HepG2 (cell line): ENCODE measurements around the gene UCHL3. TPM values are rescaled to one million over a fixed set of nuclear protein-coding genes. Genes with fewer than 3 reads are reported as not detected.

Experiments
- BCL6 ChIP-seq: IDR thresholded peaks from 2 replicates; pipeline ENCODE4 v1.6.1; 2016; ENCODE audit warnings: missing genetic modification reagents, missing compliant biosample characterization
- CEBPG ChIP-seq: IDR thresholded peaks from 2 replicates; pipeline ENCODE4 v1.6.1; 2016
- HNRNPL ChIP-seq: fragments of 200-400 bp; formaldehyde crosslinking; IDR thresholded peaks from 2 replicates; pipeline ENCODE4 v1.6.1; 2017; ENCODE audit warnings: mild to moderate bottlenecking, low read depth, low read length
- IRF2 ChIP-seq: IDR thresholded peaks from 2 replicates; pipeline ENCODE4 v1.6.1; 2018; ENCODE audit warnings: missing genetic modification reagents, missing compliant biosample characterization
- KMT2B ChIP-seq: IDR thresholded peaks from 2 replicates; pipeline ENCODE4 v1.6.1; 2016; ENCODE audit warnings: missing genetic modification reagents, missing compliant biosample characterization
- POGZ ChIP-seq: sonication (generic); formaldehyde crosslinking; IDR thresholded peaks from 2 replicates; pipeline ENCODE4 v1.4.0; 2020; ENCODE audit warnings: mild to moderate bottlenecking, missing genetic modification reagents
- POLR2A ChIP-seq, 2 experiments: IDR thresholded peaks; 2 replicates each; pipeline ENCODE4 v1.6.1; 2011; ENCODE audit warnings: low read depth in 2 of 2, low read length in 2 of 2, mild to moderate bottlenecking in 1 of 2, moderate library complexity in 1 of 2; ENCODE audit not compliant: insufficient read depth in 1 of 2
- PRPF4 ChIP-seq: fragments of 200-400 bp; formaldehyde crosslinking; IDR thresholded peaks from 2 replicates; pipeline ENCODE4 v1.6.1; 2016; ENCODE audit warnings: low read length, low read depth; ENCODE audit not compliant: poor library complexity, severe bottlenecking
- REPIN1 ChIP-seq: sonication (generic); formaldehyde crosslinking; IDR thresholded peaks from 2 replicates; pipeline ENCODE4 v1.8.0; 2022; ENCODE audit warnings: missing genetic modification reagents, low read depth, mild to moderate bottlenecking, borderline replicate concordance
- RFXAP ChIP-seq: sonication (generic); formaldehyde crosslinking; IDR thresholded peaks from 2 replicates; pipeline ENCODE4 v1.4.0; 2020; ENCODE audit warnings: missing genetic modification reagents, borderline replicate concordance
- RXRA ChIP-seq: sonication (generic); formaldehyde crosslinking; IDR thresholded peaks from 2 replicates; pipeline ENCODE4 v1.5.1; 2020; ENCODE audit warnings: missing genetic modification reagents
- SSRP1 ChIP-seq: IDR thresholded peaks from 2 replicates; pipeline ENCODE4 v1.6.1; 2016; ENCODE audit warnings: control low read depth
- TARDBP ChIP-seq: sonication (generic); formaldehyde crosslinking; IDR thresholded peaks from 2 replicates; pipeline ENCODE4 v1.8.0; 2022; ENCODE audit warnings: mild to moderate bottlenecking, missing genetic modification reagents
- TCF7L2 ChIP-seq: IDR thresholded peaks from 2 replicates; pipeline ENCODE4 v1.6.1; 2011; ENCODE audit warnings: mild to moderate bottlenecking, low read depth, low read length, moderate library complexity
- TOE1 ChIP-seq: sonication (generic); formaldehyde crosslinking; IDR thresholded peaks from 2 replicates; pipeline ENCODE4 v1.4.0; 2020; ENCODE audit warnings: mild to moderate bottlenecking, missing genetic modification reagents
- ZBTB38 ChIP-seq: sonication (generic); formaldehyde crosslinking; IDR thresholded peaks from 2 replicates; pipeline ENCODE4 v1.5.1; 2020; ENCODE audit warnings: mild to moderate bottlenecking, missing genetic modification reagents
- ZBTB42 ChIP-seq: sonication (generic); formaldehyde crosslinking; IDR thresholded peaks from 2 replicates; pipeline ENCODE4 v1.5.0; 2020; ENCODE audit warnings: mild to moderate bottlenecking, missing genetic modification reagents
- ZBTB8A ChIP-seq: sonication (generic); formaldehyde crosslinking; IDR thresholded peaks from 2 replicates; pipeline ENCODE4 v1.4.0; 2020; ENCODE audit warnings: mild to moderate bottlenecking, low read depth, missing genetic modification reagents, borderline replicate concordance
- ZFP41 ChIP-seq: sonication (generic); formaldehyde crosslinking; IDR thresholded peaks from 2 replicates; pipeline ENCODE4 v1.4.0; 2020; ENCODE audit warnings: mild to moderate bottlenecking, missing genetic modification reagents, borderline replicate concordance
- ZIK1 ChIP-seq: sonication (generic); formaldehyde crosslinking; IDR thresholded peaks from 2 replicates; pipeline ENCODE4 v1.5.0; 2020; ENCODE audit warnings: mild to moderate bottlenecking, low read depth, missing genetic modification reagents, borderline replicate concordance
- ZNF703 ChIP-seq: sonication (generic); formaldehyde crosslinking; IDR thresholded peaks from 2 replicates; pipeline ENCODE4 v1.5.1; 2020; ENCODE audit warnings: missing genetic modification reagents, mild to moderate bottlenecking, moderate library complexity, borderline replicate concordance
- ZNF83 ChIP-seq: sonication (generic); formaldehyde crosslinking; IDR thresholded peaks from 2 replicates; pipeline ENCODE4 v1.4.0; 2020; ENCODE audit warnings: missing genetic modification reagents, mild to moderate bottlenecking, borderline replicate concordance
- ZNF850 ChIP-seq: sonication (generic); formaldehyde crosslinking; conservative IDR thresholded peaks from 2 replicates; pipeline ENCODE4 v1.9.0; 2021; ENCODE audit warnings: mild to moderate bottlenecking, missing genetic modification reagents
- polyA plus RNA-seq, 8 experiments: library from polyadenylated mRNA; depleted of rRNA in 3 of 8; stranded (reverse) in 7 of 8; unstranded in 1 of 8; fragments of >200 nt; fragmentation: Illumina TruSeq in 4 of 8; extraction: Trizol in 4 of 8; gene quantifications; 2 replicates each; pipeline versions ENCODE4 v1.2.1 to v1.2.3, GENCODE V29; 2011 to 2016; ENCODE audit warnings: low read depth in 4 of 8, missing spikeins in 1 of 8, mixed read lengths in 1 of 8; ENCODE audit not compliant: insufficient read depth in 1 of 8
- total RNA-seq, 5 experiments: library from RNA; depleted of rRNA; stranded (reverse); fragments of >200 nt; fragmentation: Illumina TruSeq; extraction: Trizol; gene quantifications; 2 replicates each; pipeline ENCODE4 v1.2.3, GENCODE V29; 2016; ENCODE audit warnings: low read depth in 1 of 5
- TF ChIP-seq, protein P1 (sequence below): IDR thresholded peaks from 2 replicates; pipeline ENCODE4 v1.6.1; 2012; ENCODE audit warnings: inconsistent platforms
- TF ChIP-seq, protein P2 (sequence below): sonication (generic); formaldehyde crosslinking; IDR thresholded peaks from 2 replicates; pipeline ENCODE4 v1.5.0; 2020; ENCODE audit warnings: missing genetic modification reagents
- TF ChIP-seq, protein P3 (sequence below): sonication (generic); formaldehyde crosslinking; IDR thresholded peaks from 2 replicates; pipeline ENCODE4 v1.5.0; 2020; ENCODE audit warnings: mild to moderate bottlenecking, missing genetic modification reagents, moderate library complexity
- TF ChIP-seq, protein P4 (sequence below): sonication (generic); formaldehyde crosslinking; IDR thresholded peaks from 2 replicates; pipeline ENCODE4 v1.8.0; 2022; ENCODE audit warnings: low read depth, missing genetic modification reagents

UCHL3 gene
- total and polyA plus RNA-seq, 2 of the 13 experiments (the other 11 are each of a cell fraction or from before 2014, with no cell fraction given): 36.2 to 93.3 TPM

DNA sequence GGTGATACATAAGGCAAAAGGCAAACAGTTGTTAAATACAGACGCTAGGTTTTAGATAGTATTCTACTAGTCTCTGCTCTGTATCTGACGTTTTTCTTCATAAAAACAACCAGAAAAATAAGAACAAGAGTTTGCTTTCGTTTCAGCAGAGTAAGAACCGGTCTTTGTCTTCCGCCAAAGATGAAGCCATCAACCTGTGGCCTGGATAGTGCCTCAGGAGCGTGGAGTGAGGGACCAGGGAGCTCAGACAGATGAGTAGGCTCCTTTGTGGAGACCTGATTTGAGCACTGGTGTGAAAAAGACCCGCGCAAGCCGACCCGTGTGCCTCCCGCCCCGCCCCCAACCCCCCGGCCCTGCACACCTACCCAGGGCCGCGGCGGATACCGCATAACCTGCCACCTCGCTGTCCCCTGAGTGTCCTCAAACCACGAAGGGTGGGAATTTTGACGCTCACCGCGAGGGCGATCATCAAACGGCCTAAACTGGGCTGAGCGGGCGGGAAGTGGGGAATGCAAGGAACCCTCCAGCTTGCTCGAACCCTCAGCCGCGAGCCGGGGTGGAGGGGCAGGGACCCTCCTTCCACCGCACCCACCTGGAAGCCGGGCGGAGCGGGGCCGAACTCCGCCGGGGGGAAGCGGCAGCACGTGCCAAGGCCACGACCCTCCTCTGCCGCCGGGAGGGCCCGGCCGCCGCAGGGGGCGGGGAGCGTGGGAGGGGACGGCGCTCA is 85.7 kb downstream of the UCHL3 start (continued):
- TF ChIP-seq, protein P1, sequence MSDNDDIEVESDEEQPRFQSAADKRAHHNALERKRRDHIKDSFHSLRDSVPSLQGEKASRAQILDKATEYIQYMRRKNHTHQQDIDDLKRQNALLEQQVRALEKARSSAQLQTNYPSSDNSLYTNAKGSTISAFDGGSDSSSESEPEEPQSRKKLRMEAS: peak; percentile 87
- TF ChIP-seq TOE1 (CRISPR knock-in tag): no peak
- no peak for TF ChIP-seq TARDBP
- peak; percentile 23; the same call in 1 of the 2 replicates for TF ChIP-seq KMT2B (CRISPR knock-in tag)
- TF ChIP-seq SSRP1 (CRISPR knock-in tag): no peak
- 0 out of 2 replicates have a peak, but pooled peaks have one; percentile 51 for TF ChIP-seq ZBTB42 (CRISPR knock-in tag)
- peak; percentile 85 for TF ChIP-seq ZBTB38 (CRISPR knock-in tag)
- TF ChIP-seq, protein P2, sequence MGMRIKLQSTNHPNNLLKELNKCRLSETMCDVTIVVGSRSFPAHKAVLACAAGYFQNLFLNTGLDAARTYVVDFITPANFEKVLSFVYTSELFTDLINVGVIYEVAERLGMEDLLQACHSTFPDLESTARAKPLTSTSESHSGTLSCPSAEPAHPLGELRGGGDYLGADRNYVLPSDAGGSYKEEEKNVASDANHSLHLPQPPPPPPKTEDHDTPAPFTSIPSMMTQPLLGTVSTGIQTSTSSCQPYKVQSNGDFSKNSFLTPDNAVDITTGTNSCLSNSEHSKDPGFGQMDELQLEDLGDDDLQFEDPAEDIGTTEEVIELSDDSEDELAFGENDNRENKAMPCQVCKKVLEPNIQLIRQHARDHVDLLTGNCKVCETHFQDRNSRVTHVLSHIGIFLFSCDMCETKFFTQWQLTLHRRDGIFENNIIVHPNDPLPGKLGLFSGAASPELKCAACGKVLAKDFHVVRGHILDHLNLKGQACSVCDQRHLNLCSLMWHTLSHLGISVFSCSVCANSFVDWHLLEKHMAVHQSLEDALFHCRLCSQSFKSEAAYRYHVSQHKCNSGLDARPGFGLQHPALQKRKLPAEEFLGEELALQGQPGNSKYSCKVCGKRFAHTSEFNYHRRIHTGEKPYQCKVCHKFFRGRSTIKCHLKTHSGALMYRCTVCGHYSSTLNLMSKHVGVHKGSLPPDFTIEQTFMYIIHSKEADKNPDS (CRISPR knock-in tag): no peak
- TF ChIP-seq REPIN1 (CRISPR knock-in tag): no peak
- TF ChIP-seq RXRA (CRISPR knock-in tag): peak; percentile 67; the same call in 1 of the 2 replicates
- TF ChIP-seq PRPF4: no peak
- no peak for TF ChIP-seq HNRNPL
- no peak for TF ChIP-seq BCL6 (CRISPR knock-in tag)
- TF ChIP-seq POGZ (CRISPR knock-in tag): no peak
- no peak for TF ChIP-seq CEBPG (CRISPR knock-in tag)
- no peak for TF ChIP-seq ZNF850
- no peak for TF ChIP-seq ZNF703
- TF ChIP-seq ZFP41: 0 out of 2 replicates have a peak, but pooled peaks have one; percentile 43
- 0 out of 4 replicates have a peak, but pooled peaks of 1 of the 2 experiments have one; percentile 30 for TF ChIP-seq POLR2A (IDR thresholded peaks at IDR 0.05; ENCODE audit: insufficient read depth in 1 of 2, low read depth in 2 of 2, low read length in 2 of 2)
- TF ChIP-seq IRF2: no peak
- no peak for TF ChIP-seq ZIK1 (CRISPR knock-in tag)
- no peak; the same call in 1 of the 2 replicates for TF ChIP-seq RFXAP
- TF ChIP-seq, protein P3, sequence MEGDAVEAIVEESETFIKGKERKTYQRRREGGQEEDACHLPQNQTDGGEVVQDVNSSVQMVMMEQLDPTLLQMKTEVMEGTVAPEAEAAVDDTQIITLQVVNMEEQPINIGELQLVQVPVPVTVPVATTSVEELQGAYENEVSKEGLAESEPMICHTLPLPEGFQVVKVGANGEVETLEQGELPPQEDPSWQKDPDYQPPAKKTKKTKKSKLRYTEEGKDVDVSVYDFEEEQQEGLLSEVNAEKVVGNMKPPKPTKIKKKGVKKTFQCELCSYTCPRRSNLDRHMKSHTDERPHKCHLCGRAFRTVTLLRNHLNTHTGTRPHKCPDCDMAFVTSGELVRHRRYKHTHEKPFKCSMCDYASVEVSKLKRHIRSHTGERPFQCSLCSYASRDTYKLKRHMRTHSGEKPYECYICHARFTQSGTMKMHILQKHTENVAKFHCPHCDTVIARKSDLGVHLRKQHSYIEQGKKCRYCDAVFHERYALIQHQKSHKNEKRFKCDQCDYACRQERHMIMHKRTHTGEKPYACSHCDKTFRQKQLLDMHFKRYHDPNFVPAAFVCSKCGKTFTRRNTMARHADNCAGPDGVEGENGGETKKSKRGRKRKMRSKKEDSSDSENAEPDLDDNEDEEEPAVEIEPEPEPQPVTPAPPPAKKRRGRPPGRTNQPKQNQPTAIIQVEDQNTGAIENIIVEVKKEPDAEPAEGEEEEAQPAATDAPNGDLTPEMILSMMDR: no peak
- TF ChIP-seq ZBTB8A: no peak
- no peak for TF ChIP-seq TCF7L2
- peak; percentile 88; the same call in 1 of the 2 replicates for TF ChIP-seq ZNF83 (CRISPR knock-in tag)
- TF ChIP-seq, protein P4, sequence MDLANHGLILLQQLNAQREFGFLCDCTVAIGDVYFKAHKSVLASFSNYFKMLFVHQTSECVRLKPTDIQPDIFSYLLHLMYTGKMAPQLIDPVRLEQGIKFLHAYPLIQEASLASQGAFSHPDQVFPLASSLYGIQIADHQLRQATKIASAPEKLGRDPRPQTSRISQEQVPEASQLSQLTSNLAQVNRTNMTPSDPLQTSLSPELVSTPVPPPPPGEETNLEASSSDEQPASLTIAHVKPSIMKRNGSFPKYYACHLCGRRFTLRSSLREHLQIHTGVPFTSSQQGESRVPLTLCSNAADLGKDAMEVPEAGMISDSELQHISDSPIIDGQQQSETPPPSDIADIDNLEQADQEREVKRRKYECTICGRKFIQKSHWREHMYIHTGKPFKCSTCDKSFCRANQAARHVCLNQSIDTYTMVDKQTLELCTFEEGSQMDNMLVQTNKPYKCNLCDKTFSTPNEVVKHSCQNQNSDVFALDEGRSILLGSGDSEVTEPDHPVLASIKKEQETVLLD (CRISPR knock-in tag): peak; percentile 68; the same call in 1 of the 2 replicates
